HEK293 (cell line): ENCODE results near the gene AGAP3.

ENCODE experiments used
- CTCF ChIA-PET: fragments of 350-600 bp; formaldehyde crosslinking; extraction: SDS; loops from one replicate; lab custom pipeline; 2021; ENCODE audit warnings: antibody characterized with exemption; lab: Yijun Ruan, JAX
- POLR2A ChIA-PET: fragments of 300-600 bp; formaldehyde crosslinking; extraction: SDS; loops from one replicate; lab custom pipeline; 2020; ENCODE audit warnings: antibody characterized with exemption, inconsistent platforms; lab: Yijun Ruan, JAX
- H3K27ac ChIP-seq: fragments of 200-500 bp; sonication (Bioruptor generic); 2 replicates; pipeline ENCODE4 v1.5.1; 2014; ENCODE audit warnings: low read depth, low read length, control low read depth, inconsistent platforms; ENCODE audit errors: extremely low read depth
- H3K36me3 ChIP-seq, 2 experiments: fragments of 200-500 bp in 1 of 2; sonication (Bioruptor generic) in 1 of 2; 1 replicate in 1 of 2; 2 replicates in 1 of 2; pipeline ENCODE4 v1.5.1; 2014 to 2017; ENCODE audit warnings: inconsistent platforms in 2 of 2, low read length in 2 of 2; ENCODE audit not compliant: control insufficient read depth in 2 of 2, insufficient read depth in 1 of 2
- H3K4me1 ChIP-seq: fragments of 200-500 bp; sonication (Bioruptor generic); 2 replicates; pipeline ENCODE4 v1.5.1; 2014; ENCODE audit warnings: mild to moderate bottlenecking, low read length, inconsistent platforms; ENCODE audit not compliant: control insufficient read depth, insufficient read depth
- H3K4me3 ChIP-seq: 2 replicates; pipeline ENCODE4 v1.5.1; 2011; ENCODE audit warnings: low read depth, mild to moderate bottlenecking, control low read depth, low read length, moderate library complexity
- H3K9me3 ChIP-seq: fragments of 200-500 bp; sonication (Bioruptor generic); 2 replicates; pipeline ENCODE4 v1.5.1; 2014; ENCODE audit warnings: low read depth, low read length, inconsistent platforms; ENCODE audit not compliant: control insufficient read depth, insufficient read depth
- EGR2 ChIP-seq: fragments of 450-650 bp; formaldehyde crosslinking; IDR thresholded peaks from 2 replicates; pipeline ENCODE4 v1.5.1; 2016; ENCODE audit warnings: low read depth, missing biosample characterization, missing genetic modification characterization
- FEZF1 ChIP-seq: fragments of 450-650 bp; formaldehyde crosslinking; IDR thresholded peaks from 2 replicates; pipeline ENCODE4 v1.5.1; 2016; ENCODE audit warnings: missing biosample characterization, missing genetic modification characterization
- KLF1 ChIP-seq: fragments of 450-650 bp; formaldehyde crosslinking; IDR thresholded peaks from 2 replicates; pipeline ENCODE4 v1.5.1; 2016; ENCODE audit warnings: missing biosample characterization, missing genetic modification characterization
- PRDM10 ChIP-seq: fragments of 450-650 bp; formaldehyde crosslinking; IDR thresholded peaks from 2 replicates; pipeline ENCODE4 v1.5.1; 2016; ENCODE audit warnings: missing biosample characterization, missing genetic modification characterization
- REST ChIP-seq: fragments of 450-650 bp; formaldehyde crosslinking; IDR thresholded peaks from 2 replicates; pipeline ENCODE4 v1.5.1; 2016; ENCODE audit warnings: missing biosample characterization, missing genetic modification characterization
- SP2 ChIP-seq: fragments of 450-650 bp; formaldehyde crosslinking; IDR thresholded peaks from 2 replicates; pipeline ENCODE4 v1.5.1; 2016; ENCODE audit warnings: missing biosample characterization, missing genetic modification characterization
- SP3 ChIP-seq: fragments of 450-650 bp; formaldehyde crosslinking; IDR thresholded peaks from 2 replicates; pipeline ENCODE4 v1.5.1; 2016; ENCODE audit warnings: missing biosample characterization, missing genetic modification characterization
- ZIC2 ChIP-seq: fragments of 450-650 bp; formaldehyde crosslinking; IDR thresholded peaks from 2 replicates; pipeline ENCODE4 v1.5.1; 2016; ENCODE audit warnings: missing biosample characterization, missing genetic modification characterization
- ZNF174 ChIP-seq: fragments of 450-650 bp; formaldehyde crosslinking; IDR thresholded peaks from 2 replicates; pipeline ENCODE4 v1.5.0; 2017; ENCODE audit warnings: missing biosample characterization, mild to moderate bottlenecking, missing genetic modification characterization
- ZNF18 ChIP-seq: fragments of 450-650 bp; formaldehyde crosslinking; IDR thresholded peaks from 2 replicates; pipeline ENCODE4 v1.5.1; 2016; ENCODE audit warnings: missing biosample characterization, missing genetic modification characterization
- ZNF239 ChIP-seq: fragments of 450-650 bp; formaldehyde crosslinking; IDR thresholded peaks from 2 replicates; pipeline ENCODE4 v1.5.1; 2016; ENCODE audit warnings: missing biosample characterization, missing genetic modification characterization
- ZNF416 ChIP-seq: fragments of 450-650 bp; formaldehyde crosslinking; IDR thresholded peaks from 2 replicates; pipeline ENCODE4 v1.5.1; 2016; ENCODE audit warnings: missing biosample characterization, missing genetic modification characterization
- ZNF529 ChIP-seq: fragments of 450-650 bp; formaldehyde crosslinking; IDR thresholded peaks from 2 replicates; pipeline ENCODE4 v1.5.1; 2017; ENCODE audit warnings: missing genetic modification characterization, missing biosample characterization; ENCODE audit not compliant: insufficient replicate concordance
- ZNF624 ChIP-seq: fragments of 450-650 bp; formaldehyde crosslinking; IDR thresholded peaks from 2 replicates; pipeline ENCODE4 v1.5.1; 2017; ENCODE audit warnings: missing biosample characterization, missing genetic modification characterization
- ZNF639 ChIP-seq: fragments of 450-650 bp; formaldehyde crosslinking; IDR thresholded peaks from 2 replicates; pipeline ENCODE4 v1.5.1; 2016; ENCODE audit warnings: missing biosample characterization, missing genetic modification characterization
- ZNF843 ChIP-seq: fragments of 450-650 bp; formaldehyde crosslinking; IDR thresholded peaks from 2 replicates; pipeline ENCODE4 v1.5.1; 2016; ENCODE audit warnings: missing biosample characterization, missing genetic modification characterization

The AGAP3 gene

GRCh38 chr7:151138153-151138851, 52.0 kb downstream of the AGAP3 start:
- Histone ChIP-seq H3K36me3 (peaks cover 0 to 100% of the 10 kb centered on the region in 2 experiments; a peak in 1 of 3 replicates), H3K9me3 (no peaks in the 10 kb centered on the region), H3K27ac (no peak overlapping the region)
- POLR2A ChIA-PET: interaction anchor here (0.7 kb wide), 1 partner anchor 288 kb away, joined by 3 read pairs; no protein-coding TSS in a partner anchor
- CTCF ChIA-PET: interaction anchor here (1.3 to 1.4 kb wide), 2 partner anchors 14 to 34 kb away, joined by 3 to 4 read pairs; no protein-coding TSS in a partner anchor
- no peak for TF ChIP-seq FEZF1
- peak; percentile 23; the same call in 1 of the 2 replicates for TF ChIP-seq KLF1 (tag by site-specific recombination)
- TF ChIP-seq ZNF843: no peak
- TF ChIP-seq, all 188 proteins: peak for 1
- no peaks in the 10 kb centered on the region for H3K4me1 ChIP-seq
- no peak overlapping the region for H3K4me3 ChIP-seq

GRCh38 chr7:151139071-151139790, 53.0 kb downstream of the AGAP3 start:
- H3K4me3 ChIP-seq: no peak overlapping the region
- ChIA-PET POLR2A (interaction anchor here (1.1 kb wide), 1 partner anchor 27 kb away, joined by 3 read pairs; no protein-coding TSS in a partner anchor), CTCF (interaction anchor here (0.9 to 1.4 kb wide), 3 partner anchors 15 to 33 kb away, joined by 3 to 4 read pairs (median 4); no protein-coding TSS in a partner anchor)
- H3K4me1 ChIP-seq: no peaks in the 10 kb centered on the region
- H3K27ac ChIP-seq: no peak overlapping the region
- H3K9me3 ChIP-seq: no peaks in the 10 kb centered on the region
- TF ChIP-seq SP3: 0 out of 2 replicates have a peak, but pooled peaks have one; percentile 15
- no peak for TF ChIP-seq ZNF174 (tag by site-specific recombination)
- peak; percentile 53 for TF ChIP-seq ZIC2 (tag by site-specific recombination)
- no peak for TF ChIP-seq ZNF529 (tag by site-specific recombination)
- TF ChIP-seq KLF1 (tag by site-specific recombination): peak; percentile 57
- TF ChIP-seq ZNF239 (tag by site-specific recombination): no peak
- peak; percentile 45 for TF ChIP-seq SP2 (tag by site-specific recombination)
- TF ChIP-seq, all 188 proteins: peak for 4
- peaks cover 0 to 100% of the 10 kb centered on the region in 2 experiments; a peak in 1 of 3 replicates for H3K36me3 ChIP-seq

GRCh38 chr7:151139791-151140190, 53.5 kb downstream of the AGAP3 start:
- POLR2A ChIA-PET: interaction anchor here (1.1 kb wide), 1 partner anchor 26 kb away, joined by 3 read pairs; no protein-coding TSS in a partner anchor
- Histone ChIP-seq H3K9me3 (no peaks in the 10 kb centered on the region), H3K4me1 (no peaks in the 10 kb centered on the region), H3K36me3 (peaks cover 0 to 97% of the 10 kb centered on the region in 2 experiments; a peak in 1 of 3 replicates), H3K4me3 (no peak overlapping the region), H3K27ac (no peak overlapping the region)
- CTCF ChIA-PET: interaction anchor here (0.9 to 1.4 kb wide), 3 partner anchors 16 to 32 kb away, joined by 3 to 4 read pairs (median 4); no protein-coding TSS in a partner anchor
- TF ChIP-seq EGR2 (tag by site-specific recombination) (no peak), PRDM10 (tag by site-specific recombination) (no peak), ZNF624 (tag by site-specific recombination) (no peak), ZNF416 (tag by site-specific recombination) (no peak), ZNF18 (tag by site-specific recombination) (no peak), ZNF529 (tag by site-specific recombination) (no peak), ZNF639 (tag by site-specific recombination) (no peak), REST (no peak)
- TF ChIP-seq, all 188 proteins: peak for 0
